CD4-positive, alpha-beta T cell treated with Interleukin-6 at 100 ng/mL for 8 hours (primary cell): ENCODE data around the gene SLC6A16.
"Not testable (repeated sequence)": the region's sequence is repeated elsewhere in the genome, so short reads cannot be mapped to it uniquely, and the experiment has no call there.

Experiments used
- DNase-seq: peaks from one replicate; pipeline ENCODE4 v3.0.0-alpha.2; 2020; ENCODE audit warnings: mixed read lengths, low spot score

SLC6A16 gene

GRCh38 chr19:49344505-49345423, 19.8 kb upstream of the SLC6A16 start:
- no peak for DNase-seq

GRCh38 chr19:49343123-49343522, 18.1 kb upstream of the SLC6A16 start:
- DNase-seq = no peak

- no peak for DNase-seq
Observed at GRCh38 chr19:49342291-49342721, 17.3 kb upstream of the SLC6A16 start.

GRCh38 chr19:49340865-49341718, 16.1 kb upstream of the SLC6A16 start:
- DNase-seq = no peak

GRCh38 chr19:49340069-49340864, 15.3 kb upstream of the SLC6A16 start:
- DNase-seq = no peak

- DNase-seq = no peak
Observed at GRCh38 chr19:49339301-49340068, 14.5 kb upstream of the SLC6A16 start.

- DNase-seq = no peak
Observed at GRCh38 chr19:49338691-49339300, 13.8 kb upstream of the SLC6A16 start.

- DNase-seq = no peak
Observed at GRCh38 chr19:49338023-49338677, 13.2 kb upstream of the SLC6A16 start.

- no peak for DNase-seq
Observed at GRCh38 chr19:49337267-49338022, 12.5 kb upstream of the SLC6A16 start.

GRCh38 chr19:49336482-49337266, 11.7 kb upstream of the SLC6A16 start:
- DNase-seq = no peak

- DNase-seq = peak; percentile 31
Observed at GRCh38 chr19:49335784-49336481, 10.9 kb upstream of the SLC6A16 start.

GRCh38 chr19:49335071-49335783, 10.2 kb upstream of the SLC6A16 start, which contains the start of gene CD37:
Gene CD37 (plus strand): TSS chr19:49335406. CDS start chr19:49335541, 135 bp downstream.
- DNase-seq = peak; percentile 52

- DNase-seq = peak; percentile 82
Observed at GRCh38 chr19:49333811-49334288, 8.9 kb upstream of the SLC6A16 start.

- no peak for DNase-seq
Observed at GRCh38 chr19:49333418-49333805, 8.4 kb upstream of the SLC6A16 start.

- DNase-seq = not testable (repeated sequence)
Observed at GRCh38 chr19:49332691-49333417, 7.9 kb upstream of the SLC6A16 start.

GRCh38 chr19:49331616-49332055, 6.6 kb upstream of the SLC6A16 start:
- DNase-seq = peak; percentile 75
